ENCODE measurements around the gene TIGD2.
"Not testable (repeated sequence)": the region's sequence is repeated elsewhere in the genome, so short reads cannot be mapped to it uniquely, and the experiment has no call there.

The TIGD2 gene

DNA sequence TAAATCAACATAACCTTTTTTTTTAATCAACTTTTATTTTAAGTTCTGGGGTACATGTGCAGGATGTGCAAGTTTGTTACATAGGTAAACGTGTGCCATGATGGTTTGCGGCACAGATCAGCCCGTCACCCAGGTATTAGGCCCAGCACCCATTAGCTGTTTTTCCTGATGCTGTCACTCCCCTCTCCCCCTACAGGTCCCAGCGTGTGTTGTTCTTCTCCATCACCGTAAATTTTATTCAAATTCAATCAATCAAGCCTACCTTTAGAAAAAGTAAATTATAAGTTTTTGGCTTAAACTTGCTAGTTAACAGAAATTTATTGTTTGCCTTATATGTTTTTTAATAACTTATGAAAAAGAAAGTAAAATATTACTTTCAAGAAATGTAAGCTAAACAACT is 25.9 kb downstream of the TIGD2 start:
- Histone ChIP-seq H3K36me3 (ENCODE audit: control insufficient read depth, insufficient read depth, low read length) (no peaks in the 10 kb centered on the region), H3K9me3 (ENCODE audit: control insufficient read depth, low read length) (no peaks in the 10 kb centered on the region), H3K4me3 (ENCODE audit: insufficient read depth, low read depth, low read length, poor library complexity, severe bottlenecking) (no peak overlapping the region), H3K27ac (ENCODE audit: insufficient read depth, low read length, poor library complexity, severe bottlenecking) (no peak overlapping the region), H3K27me3 (replicated peaks; ENCODE audit: control insufficient read depth, insufficient read depth, low read length, poor library complexity, severe bottlenecking) (no peaks in the 10 kb centered on the region), H3K4me1 (ENCODE audit: control insufficient read depth, insufficient read depth, low read length, poor library complexity, severe bottlenecking) (no peaks in the 10 kb centered on the region)
- DNase-seq: no peak

GRCh38 chr4:89137695-89138094 is 26.4 kb downstream of the TIGD2 start:
- no peak for DNase-seq
- no peak overlapping the region for H3K27ac ChIP-seq (ENCODE audit: insufficient read depth, low read length, poor library complexity, severe bottlenecking)
- no peak overlapping the region for H3K4me3 ChIP-seq (ENCODE audit: insufficient read depth, low read depth, low read length, poor library complexity, severe bottlenecking)
- H3K27me3 ChIP-seq (replicated peaks; ENCODE audit: control insufficient read depth, insufficient read depth, low read length, poor library complexity, severe bottlenecking): no peaks in the 10 kb centered on the region
- H3K4me1 ChIP-seq (ENCODE audit: control insufficient read depth, insufficient read depth, low read length, poor library complexity, severe bottlenecking): no peaks in the 10 kb centered on the region
- no peaks in the 10 kb centered on the region for H3K9me3 ChIP-seq (ENCODE audit: control insufficient read depth, low read length)
- H3K36me3 ChIP-seq (ENCODE audit: control insufficient read depth, insufficient read depth, low read length): no peaks in the 10 kb centered on the region

DNA sequence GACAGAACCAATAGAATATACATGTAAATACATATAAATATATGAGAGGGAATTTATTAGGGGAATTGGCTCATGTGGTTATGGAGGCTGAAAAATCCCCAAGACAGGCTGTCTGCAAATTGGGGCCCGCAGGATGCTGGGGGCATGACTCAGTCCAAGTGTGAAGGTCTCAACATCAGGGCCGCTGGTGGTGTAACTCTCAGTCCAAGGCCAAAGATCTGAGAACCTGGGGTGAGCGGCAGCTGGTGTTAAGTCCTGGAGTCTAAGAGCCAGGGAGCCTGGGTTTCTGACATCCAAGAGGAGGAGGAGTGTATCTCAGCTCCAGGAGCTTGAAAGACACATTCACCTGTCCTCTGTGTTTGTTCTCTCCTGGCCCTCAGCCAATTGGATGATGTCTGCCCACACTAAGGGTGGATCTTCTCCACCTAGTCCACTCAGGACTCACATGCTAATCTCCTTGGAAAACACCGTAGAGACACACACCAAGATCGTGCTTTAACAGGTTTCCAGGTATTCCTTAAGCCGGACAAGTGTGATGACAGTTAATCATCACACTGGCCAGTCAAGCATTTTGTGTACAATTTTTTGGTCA is 28.9 kb downstream of the TIGD2 start:
- Histone ChIP-seq H3K27me3 (replicated peaks; ENCODE audit: control insufficient read depth, insufficient read depth, low read length, poor library complexity, severe bottlenecking) (no peaks in the 10 kb centered on the region), H3K4me3 (ENCODE audit: insufficient read depth, low read depth, low read length, poor library complexity, severe bottlenecking) (no peak overlapping the region)

DNA sequence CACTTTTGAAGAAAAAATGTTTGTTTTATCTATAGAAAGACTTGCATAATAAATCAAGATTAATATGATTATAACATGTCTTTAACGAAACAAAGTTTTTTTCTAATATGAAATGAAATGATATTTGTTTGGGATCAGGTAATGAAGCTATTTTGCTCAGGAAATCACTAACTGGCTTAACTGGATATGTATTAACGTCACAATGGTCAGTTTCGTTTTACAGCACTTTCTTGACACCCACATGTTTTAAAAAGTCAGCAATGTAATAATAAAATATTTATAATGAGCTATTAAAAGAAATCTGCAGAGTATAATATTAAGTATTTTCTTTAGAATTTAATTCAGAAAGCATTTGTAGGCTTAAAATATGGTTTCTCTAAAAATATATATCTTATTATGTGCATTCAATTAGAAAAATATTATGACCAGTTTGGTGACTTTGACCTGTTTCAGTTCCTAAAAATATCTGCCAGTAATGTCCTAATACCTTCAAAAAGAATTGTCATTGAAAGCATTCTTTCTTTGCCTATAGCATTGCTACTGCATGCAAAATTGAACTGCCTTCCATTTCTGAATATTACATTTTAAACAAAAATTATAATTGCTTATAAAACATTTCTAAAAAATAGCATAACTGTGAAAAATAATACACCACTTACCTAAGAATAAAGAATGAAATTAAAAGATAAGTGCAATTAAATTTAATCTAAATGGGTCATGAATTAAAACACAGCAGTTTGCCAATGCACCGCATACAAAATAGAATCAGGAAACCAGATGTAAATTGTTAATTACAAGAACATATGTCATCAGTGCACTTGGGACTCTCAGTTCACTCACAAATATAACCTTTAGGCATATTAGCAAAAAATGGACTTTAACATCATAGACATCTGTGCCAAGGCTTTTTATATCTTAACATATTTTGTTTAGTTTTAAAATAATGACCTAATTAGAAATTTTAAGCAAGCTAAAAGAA is 31.6 kb downstream of the TIGD2 start:
- H3K36me3 ChIP-seq (ENCODE audit: control insufficient read depth, insufficient read depth, low read length): no peaks in the 10 kb centered on the region
- no peak overlapping the region for H3K4me3 ChIP-seq (ENCODE audit: insufficient read depth, low read depth, low read length, poor library complexity, severe bottlenecking)
- H3K4me1 ChIP-seq (ENCODE audit: control insufficient read depth, insufficient read depth, low read length, poor library complexity, severe bottlenecking): no peaks in the 10 kb centered on the region
- no peaks in the 10 kb centered on the region for H3K9me3 ChIP-seq (ENCODE audit: control insufficient read depth, low read length)
- no peak for DNase-seq
- H3K27ac ChIP-seq (ENCODE audit: insufficient read depth, low read length, poor library complexity, severe bottlenecking): no peak overlapping the region
- H3K27me3 ChIP-seq (replicated peaks; ENCODE audit: control insufficient read depth, insufficient read depth, low read length, poor library complexity, severe bottlenecking): no peaks in the 10 kb centered on the region

More for the DNA sequence above, 28.9 kb downstream of the TIGD2 start:
- Histone ChIP-seq H3K9me3 (ENCODE audit: control insufficient read depth, low read length) (no peaks in the 10 kb centered on the region), H3K4me1 (ENCODE audit: control insufficient read depth, insufficient read depth, low read length, poor library complexity, severe bottlenecking) (no peaks in the 10 kb centered on the region), H3K36me3 (ENCODE audit: control insufficient read depth, insufficient read depth, low read length) (no peaks in the 10 kb centered on the region), H3K27ac (ENCODE audit: insufficient read depth, low read length, poor library complexity, severe bottlenecking) (no peak overlapping the region)
- DNase-seq: no peak

GRCh38 chr4:89144652-89145051 is 33.3 kb downstream of the TIGD2 start:
- H3K27me3 ChIP-seq (replicated peaks; ENCODE audit: control insufficient read depth, insufficient read depth, low read length, poor library complexity, severe bottlenecking); H3K9me3 ChIP-seq (ENCODE audit: control insufficient read depth, low read length); DNase-seq; H3K4me3 ChIP-seq (ENCODE audit: insufficient read depth, low read depth, low read length, poor library complexity, severe bottlenecking); H3K36me3 ChIP-seq (ENCODE audit: control insufficient read depth, insufficient read depth, low read length); H3K4me1 ChIP-seq (ENCODE audit: control insufficient read depth, insufficient read depth, low read length, poor library complexity, severe bottlenecking); H3K27ac ChIP-seq (ENCODE audit: insufficient read depth, low read length, poor library complexity, severe bottlenecking): not testable (repeated sequence)

- no peaks in the 10 kb centered on the region for H3K36me3 ChIP-seq (ENCODE audit: control insufficient read depth, insufficient read depth, low read length)
- no peak overlapping the region for H3K27ac ChIP-seq (ENCODE audit: insufficient read depth, low read length, poor library complexity, severe bottlenecking)
- H3K9me3 ChIP-seq (ENCODE audit: control insufficient read depth, low read length): no peaks in the 10 kb centered on the region
- no peaks in the 10 kb centered on the region for H3K4me1 ChIP-seq (ENCODE audit: control insufficient read depth, insufficient read depth, low read length, poor library complexity, severe bottlenecking)
- no peaks in the 10 kb centered on the region for H3K27me3 ChIP-seq (replicated peaks; ENCODE audit: control insufficient read depth, insufficient read depth, low read length, poor library complexity, severe bottlenecking)
- H3K4me3 ChIP-seq (ENCODE audit: insufficient read depth, low read depth, low read length, poor library complexity, severe bottlenecking): no peak overlapping the region
- DNase-seq: no peak
These were observed 34.9 kb downstream of the TIGD2 start for GRCh38 chr4:89146196-89146595.

- Histone ChIP-seq H3K27me3 (replicated peaks; ENCODE audit: control insufficient read depth, insufficient read depth, low read length, poor library complexity, severe bottlenecking) (no peaks in the 10 kb centered on the region), H3K36me3 (ENCODE audit: control insufficient read depth, insufficient read depth, low read length) (no peaks in the 10 kb centered on the region), H3K4me3 (ENCODE audit: insufficient read depth, low read depth, low read length, poor library complexity, severe bottlenecking) (no peak overlapping the region), H3K9me3 (ENCODE audit: control insufficient read depth, low read length) (no peaks in the 10 kb centered on the region), H3K4me1 (ENCODE audit: control insufficient read depth, insufficient read depth, low read length, poor library complexity, severe bottlenecking) (no peaks in the 10 kb centered on the region), H3K27ac (ENCODE audit: insufficient read depth, low read length, poor library complexity, severe bottlenecking) (no peak overlapping the region)
- DNase-seq: no peak
These were observed 41.6 kb downstream of the TIGD2 start for GRCh38 chr4:89152972-89153371.

DNA sequence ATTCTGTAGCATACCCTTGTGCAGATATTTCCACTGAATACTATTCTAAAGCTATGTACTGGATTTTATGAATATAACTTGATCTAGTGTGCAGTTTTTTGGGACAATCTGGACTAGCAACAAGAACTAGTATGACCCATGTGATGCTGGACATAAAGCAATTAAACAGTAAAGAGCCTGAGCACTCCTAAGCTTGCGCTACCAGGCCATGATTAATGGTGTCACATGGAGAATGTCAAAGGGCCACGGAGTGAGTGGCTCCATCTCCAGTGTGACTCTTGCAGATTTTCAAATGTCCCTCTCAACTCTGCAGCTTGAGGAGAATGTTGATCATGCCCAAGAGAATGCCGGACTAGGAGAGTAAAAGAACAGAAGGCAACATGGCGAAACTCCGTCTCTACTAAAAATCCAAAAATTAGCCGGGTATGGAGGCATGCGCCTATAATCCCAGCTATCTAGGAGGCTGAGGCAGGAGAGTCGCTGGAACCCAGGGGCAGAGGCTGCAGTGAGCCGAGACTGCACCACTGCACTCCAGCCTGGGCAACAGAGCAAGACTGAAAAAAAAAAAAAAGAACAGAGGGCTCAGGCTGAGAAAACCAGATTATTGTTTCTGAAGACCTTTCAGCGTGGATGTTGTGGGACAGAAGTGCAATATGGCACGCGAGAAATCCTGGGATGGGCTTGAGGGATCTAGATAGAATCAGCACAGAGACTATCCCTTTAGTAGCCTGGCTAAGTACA is 45.0 kb downstream of the TIGD2 start:
- no peaks in the 10 kb centered on the region for H3K4me1 ChIP-seq (ENCODE audit: control insufficient read depth, insufficient read depth, low read length, poor library complexity, severe bottlenecking)
- no peaks in the 10 kb centered on the region for H3K27me3 ChIP-seq (replicated peaks; ENCODE audit: control insufficient read depth, insufficient read depth, low read length, poor library complexity, severe bottlenecking)
- no peak overlapping the region for H3K4me3 ChIP-seq (ENCODE audit: insufficient read depth, low read depth, low read length, poor library complexity, severe bottlenecking)
- no peaks in the 10 kb centered on the region for H3K36me3 ChIP-seq (ENCODE audit: control insufficient read depth, insufficient read depth, low read length)
- H3K9me3 ChIP-seq (ENCODE audit: control insufficient read depth, low read length): no peaks in the 10 kb centered on the region
- no peak for DNase-seq
- H3K27ac ChIP-seq (ENCODE audit: insufficient read depth, low read length, poor library complexity, severe bottlenecking): no peak overlapping the region

DNA sequence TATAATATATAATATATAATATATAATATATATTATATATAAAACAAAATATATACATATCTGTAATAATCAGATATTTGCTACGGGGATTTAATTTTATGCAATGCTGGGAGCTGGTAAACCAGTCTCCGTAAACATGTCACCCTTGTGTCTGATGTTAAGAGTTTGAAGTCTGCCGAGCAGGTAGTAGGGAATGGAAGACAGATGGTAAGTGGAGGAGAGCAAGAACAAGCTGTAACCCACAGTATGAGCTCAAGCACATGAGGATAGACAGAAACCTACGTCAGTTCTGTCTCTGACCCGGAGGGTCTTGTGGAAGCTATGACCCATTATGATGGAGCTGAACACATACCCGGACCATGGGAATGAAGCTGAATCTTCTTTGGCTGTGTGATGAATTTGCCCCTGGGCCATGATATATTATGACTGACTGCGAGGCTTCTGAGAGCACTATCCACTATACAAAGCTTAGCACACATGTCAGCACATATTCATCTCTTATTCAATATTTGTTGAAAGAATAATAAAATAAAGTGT is 46.2 kb downstream of the TIGD2 start:
- Histone ChIP-seq H3K4me3 (ENCODE audit: insufficient read depth, low read depth, low read length, poor library complexity, severe bottlenecking) (no peak overlapping the region), H3K27ac (ENCODE audit: insufficient read depth, low read length, poor library complexity, severe bottlenecking) (no peak overlapping the region), H3K27me3 (replicated peaks; ENCODE audit: control insufficient read depth, insufficient read depth, low read length, poor library complexity, severe bottlenecking) (no peaks in the 10 kb centered on the region), H3K36me3 (ENCODE audit: control insufficient read depth, insufficient read depth, low read length) (no peaks in the 10 kb centered on the region), H3K9me3 (ENCODE audit: control insufficient read depth, low read length) (no peaks in the 10 kb centered on the region), H3K4me1 (ENCODE audit: control insufficient read depth, insufficient read depth, low read length, poor library complexity, severe bottlenecking) (no peaks in the 10 kb centered on the region)
- no peak for DNase-seq

Data from effector memory CD4-positive, alpha-beta T cell (primary cell).